Lower leg skin (tissue), 4 donors: ENCODE data around the gene PPP1R27. TPM values are rescaled to one million over a fixed set of nuclear protein-coding genes. Genes with fewer than 3 reads are reported as not detected.

Experiments
- DNase-seq, 2 donors: peaks; one replicate each; pipeline ENCODE4 v3.0.0-alpha.2; 2019; ENCODE audit warnings: low spot score in 2 of 2
- H3K4me3 ChIP-seq: fragments of 200-600 bp; sonication (generic); 2 replicates; pipeline ENCODE4 v1.5.1; 2017; ENCODE audit warnings: mild to moderate bottlenecking, low read depth; ENCODE audit not compliant: poor library complexity, severe bottlenecking
- CTCF ChIP-seq, 3 donors: fragments of 450-650 bp; IDR thresholded peaks; one replicate each; pipeline ENCODE4 v1.5.1; 2016; ENCODE audit warnings: antibody characterized with exemption in 3 of 3, mild to moderate bottlenecking in 3 of 3, moderate library complexity in 2 of 3
- POLR2A ChIP-seq, 2 donors: fragments of 450-650 bp; IDR thresholded peaks; one replicate each; pipeline ENCODE4 v1.6.1; 2016 to 2017; ENCODE audit warnings: antibody characterized with exemption in 2 of 2, mild to moderate bottlenecking in 1 of 2, moderate library complexity in 1 of 2
- WGBS, 2 donors: methylation state at CpG; one replicate each; pipeline ENCODE4 v1.1.5; 2018; 5-methylcytosine and 5-hydroxymethylcytosine counted together
- intact Hi-C: fragments of 100-400 bp; cut with DNase I; formaldehyde crosslinking; loops from one replicate; pipeline ENCODE4 v1.15.0; 2023; ENCODE audit warnings: low total_unique reads
- total RNA-seq, 4 donors: library from RNA; depleted of rRNA; stranded (reverse); fragments of >200 nt; gene quantifications; one replicate each; pipeline ENCODE4 v1.1.0, GENCODE V29; 2016

PPP1R27 gene
- total RNA-seq, 4 donors from 2014 or later, result 0.36 TPM; not detected in 3

- DNase-seq, result no peak
- no peak for TF ChIP-seq POLR2A (IDR thresholded peaks at IDR 0.05)
- WGBS, 2 donors, result 43 to 47% methylated on average over 13 to 18 of the region's 18 CpGs
- intact Hi-C loops, result no loop called here
- H3K4me3 ChIP-seq, result no peak overlapping the region
Measured at GRCh38 chr17:81807210-81807719, 27.6 kb downstream of the PPP1R27 start.

GRCh38 chr17:81806461-81807209 is 28.2 kb downstream of the PPP1R27 start:
- TF ChIP-seq POLR2A (IDR thresholded peaks at IDR 0.05) (no peak), CTCF (IDR thresholded peaks at IDR 0.05) (no peak)
- 26 to 32% methylated on average over 16 to 19 of the region's 23 CpGs for WGBS, 2 donors
- no peak overlapping the region for H3K4me3 ChIP-seq
- intact Hi-C loops, result no loop called here
- DNase-seq, result no peak

- WGBS, 2 donors, result 38 to 53% methylated on average over 4 to 18 of the region's 18 CpGs
- DNase-seq, result no peak
- intact Hi-C loops, result no loop called here
- H3K4me3 ChIP-seq, result no peak overlapping the region
- TF ChIP-seq POLR2A (IDR thresholded peaks at IDR 0.05), result no peak
- no peak for TF ChIP-seq CTCF (IDR thresholded peaks at IDR 0.05)
Measured at GRCh38 chr17:81805707-81806460, 29.0 kb downstream of the PPP1R27 start.

GRCh38 chr17:81804559-81805399 is 30.1 kb downstream of the PPP1R27 start:
- no peak overlapping the region for H3K4me3 ChIP-seq
- intact Hi-C loops, result no loop called here
- WGBS, 2 donors, result 5 to 8% methylated on average over 13 to 37 of the region's 65 CpGs
- DNase-seq, result no peak
- TF ChIP-seq POLR2A (IDR thresholded peaks at IDR 0.05) (no peak), CTCF (IDR thresholded peaks at IDR 0.05) (no peak)

GRCh38 chr17:81803728-81804558 is 30.9 kb downstream of the PPP1R27 start, which contains the start of gene GCGR:
TSS of gene GCGR (plus strand) at chr17:81804150. CDS start at chr17:81809019, 4,869 bp downstream.
- intact Hi-C loops, result no loop called here
- no peak for TF ChIP-seq CTCF (IDR thresholded peaks at IDR 0.05)
- TF ChIP-seq POLR2A (IDR thresholded peaks at IDR 0.05), result no peak
- no peak within 1 kb of the TSS for H3K4me3 ChIP-seq
- 1% methylated on average over 42 to 44 of the region's 110 CpGs for WGBS, 2 donors
- DNase-seq, result no peak
